Measurements from ENCODE around the gene AOC2. TPM values are rescaled to one million over a fixed set of nuclear protein-coding genes. Genes with fewer than 3 reads are reported as not detected.

Gene AOC2
- total RNA-seq (2022; extraction: Qiagen RNA extraction) = 1.7 to 2.7 TPM (median 1.8 TPM) in 5 replicates

GRCh38 chr17:42844271-42844670 lies at the start of gene AOC2:
AOC2 (plus strand) TSS chr17:42844580; CDS start chr17:42844627, 47 bp downstream.

GRCh38 chr17:42798383-42799380 lies 45.7 kb upstream of the AOC2 start, which contains the start of the genes CNTD1 and COA3:
CNTD1 (plus strand) TSS chr17:42798861; CDS start chr17:42799068, 207 bp downstream.
COA3 (minus strand) TSS chr17:42798704; CDS start chr17:42798681, 23 bp downstream.

GRCh38 chr17:42832934-42833766 lies 11.2 kb upstream of the AOC2 start, which contains the start of gene PSME3:
PSME3 (plus strand) TSS chr17:42833397; CDS start chr17:42833632, 235 bp downstream.

GRCh38 chr17:42850954-42851353 lies 6.6 kb downstream of the AOC2 start, which contains the start of gene AOC3:
AOC3 (plus strand) TSS chr17:42851199; CDS start chr17:42851344, 145 bp downstream.

Other genes starting within 250 kb of the AOC2 start
- 23.5 to 29.0 TPM (median 26.5 TPM) in 5 replicates for gene RETREG3, start 235.2 kb upstream of the AOC2 start, total RNA-seq (2022; extraction: Qiagen RNA extraction)
- 134 to 147 TPM (median 139 TPM) in 5 replicates for gene TUBG1, start 234.9 kb upstream of the AOC2 start, total RNA-seq (2022; extraction: Qiagen RNA extraction)
- gene TUBG2, start 185.3 kb upstream of the AOC2 start, total RNA-seq (2022; extraction: Qiagen RNA extraction) = 15.2 to 22.9 TPM (median 20.9 TPM) in 5 replicates
- 9.6 to 17.7 TPM (median 16.1 TPM) in 5 replicates for gene PLEKHH3, start 167.6 kb upstream of the AOC2 start, total RNA-seq (2022; extraction: Qiagen RNA extraction)
- 0.25 to 0.35 TPM (median 0.29 TPM) in 5 replicates for gene CCR10, start 162.7 kb upstream of the AOC2 start, total RNA-seq (2022; extraction: Qiagen RNA extraction)
- gene CNTNAP1, start 162.0 kb upstream of the AOC2 start, total RNA-seq (2022; extraction: Qiagen RNA extraction) = 4.5 to 5.6 TPM (median 5.0 TPM) in 5 replicates
- 8.9 to 13.0 TPM (median 11.9 TPM) in 5 replicates for gene EZH1, start 99.5 kb upstream of the AOC2 start, total RNA-seq (2022; extraction: Qiagen RNA extraction)
- gene RAMP2, start 83.4 kb upstream of the AOC2 start, total RNA-seq (2022; extraction: Qiagen RNA extraction) = 0.51 to 1.3 TPM (median 1.2 TPM) in 5 replicates
- gene VPS25, start 71.1 kb upstream of the AOC2 start, total RNA-seq (2022; extraction: Qiagen RNA extraction) = 123 to 126 TPM (median 124 TPM) in 5 replicates
- gene WNK4, start 64.0 kb upstream of the AOC2 start, total RNA-seq (2022; extraction: Qiagen RNA extraction) = 0.91 to 1.6 TPM (median 1.2 TPM) in 5 replicates
- gene COA3, start 45.9 kb upstream of the AOC2 start, total RNA-seq (2022; extraction: Qiagen RNA extraction) = 112 to 138 TPM (median 133 TPM) in 5 replicates
- gene CNTD1, start 45.7 kb upstream of the AOC2 start, total RNA-seq (2022; extraction: Qiagen RNA extraction) = 0.03 to 0.06 TPM (median 0.04 TPM) in 4 of 5 replicates, not detected in the other
- 78.1 to 101 TPM (median 79.7 TPM) in 5 replicates for gene BECN1, start 20.3 kb upstream of the AOC2 start, total RNA-seq (2022; extraction: Qiagen RNA extraction)
- gene PSME3, start 11.2 kb upstream of the AOC2 start, total RNA-seq (2022; extraction: Qiagen RNA extraction) = 220 to 295 TPM (median 223 TPM) in 5 replicates
- gene AOC3, start 6.6 kb downstream of the AOC2 start, total RNA-seq (2022; extraction: Qiagen RNA extraction) = 1.0 to 1.6 TPM (median 1.3 TPM) in 5 replicates
- gene G6PC1, start 56.2 kb downstream of the AOC2 start, total RNA-seq (2022; extraction: Qiagen RNA extraction) = 0.02 to 0.04 TPM (median 0.03 TPM) in 3 of 5 replicates, not detected in the others
- gene AARSD1, start 119.9 kb downstream of the AOC2 start, total RNA-seq (2022; extraction: Qiagen RNA extraction) = 52.3 to 58.2 TPM (median 56.4 TPM) in 5 replicates
- gene PTGES3L, start 135.5 kb downstream of the AOC2 start, total RNA-seq (2022; extraction: Qiagen RNA extraction) = 0.63 to 1.3 TPM (median 0.87 TPM) in 5 replicates
- gene RUNDC1, start 136.0 kb downstream of the AOC2 start, total RNA-seq (2022; extraction: Qiagen RNA extraction) = 19.0 to 20.1 TPM (median 19.6 TPM) in 5 replicates
- 2,911 to 3,334 TPM (median 2,945 TPM) in 5 replicates for gene RPL27, start 153.8 kb downstream of the AOC2 start, total RNA-seq (2022; extraction: Qiagen RNA extraction)
- gene IFI35, start 162.2 kb downstream of the AOC2 start, total RNA-seq (2022; extraction: Qiagen RNA extraction) = 17.3 to 20.9 TPM (median 19.0 TPM) in 5 replicates
- 228 to 248 TPM (median 238 TPM) in 5 replicates for gene VAT1, start 177.8 kb downstream of the AOC2 start, total RNA-seq (2022; extraction: Qiagen RNA extraction)
- gene RND2, start 180.7 kb downstream of the AOC2 start, total RNA-seq (2022; extraction: Qiagen RNA extraction) = 0.13 to 0.27 TPM (median 0.14 TPM) in 5 replicates

Measured in A549 treated with AZD2906 at 1 μM for 4 hours (cell line).